Fibroblast of skin of right biceps (primary cell): ENCODE data around the gene RYR2.
"Not testable (repeated sequence)": the region's sequence is repeated elsewhere in the genome, so short reads cannot be mapped to it uniquely, and the experiment has no call there.

Source experiments
- DNase-seq: peaks from one replicate; pipeline ENCODE4 v3.0.0-alpha.2; 2013

The RYR2 gene

DNA sequence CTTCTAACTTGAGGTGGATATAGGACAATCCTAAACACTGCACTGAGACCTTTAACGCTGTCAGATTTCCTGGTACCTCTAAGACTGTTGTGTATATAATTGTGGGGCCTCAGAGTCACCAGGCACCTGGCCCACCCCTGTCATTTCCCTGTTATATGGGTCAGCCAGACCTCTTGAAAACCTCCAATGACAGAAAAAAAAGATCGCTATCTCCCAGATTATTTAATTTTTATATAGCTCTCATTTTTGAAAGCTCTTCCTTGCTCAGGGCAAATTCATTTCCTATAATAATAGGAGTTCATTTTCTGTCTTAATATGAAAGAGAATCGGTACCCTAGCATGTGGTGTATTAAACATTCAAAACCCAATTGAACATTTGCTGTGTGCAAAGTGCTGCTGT is 792.1 kb downstream of the RYR2 start:
- DNase-seq: no peak

GRCh38 chr1:237834461-237834860 is 792.5 kb downstream of the RYR2 start:
- no peak for DNase-seq

DNA sequence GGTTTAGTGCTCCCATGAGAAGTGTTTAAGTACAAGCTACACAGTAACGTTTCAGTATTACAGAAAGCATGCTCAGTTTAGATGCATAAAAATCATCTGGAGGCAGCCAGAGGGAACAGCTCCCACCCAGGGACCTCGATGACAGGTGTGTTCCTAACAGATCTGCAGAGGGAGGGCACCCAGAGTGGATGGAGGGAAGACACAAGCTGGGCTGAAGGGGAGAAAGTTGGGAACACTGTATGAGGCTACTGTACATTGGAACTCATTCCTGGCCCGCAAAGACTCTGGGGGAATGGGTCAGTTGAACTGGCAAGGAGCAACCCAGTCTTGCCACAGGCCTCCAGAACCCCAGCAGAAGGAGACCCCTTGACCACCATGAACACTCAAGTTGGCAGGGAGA is 796.3 kb downstream of the RYR2 start:
- DNase-seq: no peak

- no peak for DNase-seq
These were observed 797.0 kb downstream of the RYR2 start for GRCh38 chr1:237838904-237839534.

DNA sequence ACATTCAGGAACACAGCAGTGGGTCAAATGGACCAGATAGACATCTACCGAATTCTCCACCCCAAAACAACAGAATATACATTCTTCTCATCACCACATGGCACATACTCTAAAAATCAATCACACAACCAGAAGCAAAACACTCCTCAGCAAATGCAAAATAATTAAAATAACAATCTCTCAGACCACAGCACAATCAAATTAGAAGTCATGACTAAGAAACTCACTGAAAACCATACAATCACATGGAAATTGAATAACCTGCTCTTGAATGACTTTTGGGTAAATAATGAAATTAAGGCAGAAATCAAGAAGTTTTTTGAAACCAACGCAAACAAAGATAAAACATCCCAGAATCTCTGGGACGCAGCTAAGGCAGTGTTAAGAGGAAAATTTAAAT is 799.5 kb downstream of the RYR2 start:
- DNase-seq: no peak

GRCh38 chr1:237843516-237843915 is 801.5 kb downstream of the RYR2 start:
- DNase-seq: not testable (repeated sequence)

GRCh38 chr1:237851210-237851845 is 809.3 kb downstream of the RYR2 start:
- DNase-seq: peak; percentile 54

DNA sequence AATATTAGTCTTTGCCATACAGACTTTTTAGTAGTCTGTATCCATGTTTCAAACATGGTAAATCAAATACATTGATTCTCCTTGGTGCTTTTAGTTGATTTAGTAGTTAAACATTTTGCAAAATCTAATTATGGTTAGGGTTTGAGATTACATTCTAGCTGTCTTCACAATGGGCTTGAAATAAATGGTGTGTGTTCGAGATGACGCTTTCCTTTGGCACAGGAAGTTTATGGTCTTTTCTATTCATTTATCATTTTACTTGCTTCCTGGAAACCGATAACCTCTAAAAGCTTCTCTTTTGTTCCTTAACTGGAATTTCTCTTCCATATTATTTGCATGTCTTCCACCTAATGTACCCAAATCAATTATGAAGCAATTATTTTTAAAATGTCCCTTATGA is 810.4 kb downstream of the RYR2 start:
- DNase-seq: no peak

DNA sequence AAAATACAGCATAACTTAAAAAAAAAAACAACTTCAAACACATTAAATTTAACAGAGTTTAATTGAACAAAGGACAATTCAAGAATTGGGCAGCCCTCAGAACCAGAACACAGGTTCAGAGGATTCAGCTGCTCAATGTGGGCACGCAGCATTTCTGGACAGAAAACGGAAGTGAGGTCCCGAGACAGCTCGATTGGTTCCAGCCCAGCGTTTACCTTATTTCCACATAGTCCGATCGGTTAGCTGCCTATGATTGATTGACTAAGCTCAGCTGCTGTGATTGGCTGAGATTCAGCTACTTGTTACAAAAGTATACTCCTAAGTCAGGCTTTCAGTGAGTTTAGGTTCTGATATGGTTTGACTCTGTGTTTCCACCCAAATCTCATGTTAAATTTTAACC is 815.5 kb downstream of the RYR2 start:
- no peak for DNase-seq

DNA sequence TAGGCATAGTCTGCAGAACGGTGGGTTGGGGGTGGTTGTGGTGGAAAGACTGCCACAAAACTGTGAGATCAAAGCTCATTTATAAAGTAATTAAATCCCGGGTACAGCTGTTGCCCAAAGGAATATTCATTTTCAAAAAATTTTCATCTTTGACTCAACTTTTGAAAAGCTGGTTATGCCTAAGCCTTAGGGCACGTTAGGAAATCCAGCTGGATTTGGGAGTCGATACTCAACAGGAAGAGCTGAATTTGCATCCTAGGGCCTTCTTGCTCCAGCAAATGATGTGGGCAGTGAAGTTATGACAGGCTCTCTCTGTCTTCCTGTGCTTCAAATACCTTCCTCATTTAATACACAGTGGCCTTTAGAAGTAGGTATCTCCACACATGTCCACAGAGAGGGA is 817.0 kb downstream of the RYR2 start:
- DNase-seq: no peak

- DNase-seq: no peak
These were observed 820.0 kb downstream of the RYR2 start for GRCh38 chr1:237861944-237862343.

GRCh38 chr1:237863234-237863633 is 821.2 kb downstream of the RYR2 start:
- DNase-seq: no peak

DNA sequence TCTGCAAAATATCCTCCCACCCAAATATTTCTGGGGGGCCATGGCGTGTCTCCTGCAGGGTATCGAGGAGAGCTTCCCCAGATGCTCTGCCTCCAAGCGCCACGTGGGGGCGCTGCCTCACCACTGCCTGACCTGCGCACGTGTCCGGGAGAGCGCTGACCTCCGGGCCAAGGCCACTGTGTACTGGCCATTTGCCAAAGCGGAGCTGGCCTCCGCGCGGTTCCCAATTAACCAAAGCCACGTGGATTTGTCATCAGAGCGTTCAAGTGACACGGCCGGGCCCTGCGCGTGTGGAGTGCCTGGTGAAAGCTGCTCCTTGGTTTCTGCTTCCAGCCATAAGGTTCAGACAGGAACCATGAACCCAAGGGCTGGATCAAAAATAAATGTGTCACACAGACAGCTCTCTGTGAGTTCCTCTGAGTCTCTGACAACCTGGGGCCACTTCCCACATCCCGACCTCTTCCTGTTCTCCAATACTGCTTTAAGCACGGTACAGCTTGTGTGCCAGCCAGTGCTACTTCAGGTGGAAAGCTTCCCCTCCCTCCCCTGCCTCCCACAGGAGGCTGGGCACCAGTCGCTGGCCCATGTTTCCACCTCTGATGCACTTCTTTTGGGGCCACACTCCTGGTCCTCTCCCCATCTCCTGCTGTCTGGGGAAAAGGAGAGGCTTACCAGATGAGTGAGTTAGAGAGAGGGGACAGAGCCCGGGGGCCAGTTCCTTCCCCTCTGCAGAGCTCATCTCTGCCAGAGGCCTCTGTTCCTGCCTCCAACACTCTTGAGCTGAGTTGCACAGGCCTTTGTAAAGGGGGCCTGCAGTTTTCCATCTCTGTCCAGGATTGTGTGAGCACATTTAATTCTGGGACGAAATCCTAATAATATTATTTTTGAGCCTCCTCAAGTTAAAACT is 822.6 kb downstream of the RYR2 start:
- DNase-seq: peak; percentile 53

- DNase-seq: no peak
These were observed 825.5 kb downstream of the RYR2 start for GRCh38 chr1:237867380-237867888.

DNA sequence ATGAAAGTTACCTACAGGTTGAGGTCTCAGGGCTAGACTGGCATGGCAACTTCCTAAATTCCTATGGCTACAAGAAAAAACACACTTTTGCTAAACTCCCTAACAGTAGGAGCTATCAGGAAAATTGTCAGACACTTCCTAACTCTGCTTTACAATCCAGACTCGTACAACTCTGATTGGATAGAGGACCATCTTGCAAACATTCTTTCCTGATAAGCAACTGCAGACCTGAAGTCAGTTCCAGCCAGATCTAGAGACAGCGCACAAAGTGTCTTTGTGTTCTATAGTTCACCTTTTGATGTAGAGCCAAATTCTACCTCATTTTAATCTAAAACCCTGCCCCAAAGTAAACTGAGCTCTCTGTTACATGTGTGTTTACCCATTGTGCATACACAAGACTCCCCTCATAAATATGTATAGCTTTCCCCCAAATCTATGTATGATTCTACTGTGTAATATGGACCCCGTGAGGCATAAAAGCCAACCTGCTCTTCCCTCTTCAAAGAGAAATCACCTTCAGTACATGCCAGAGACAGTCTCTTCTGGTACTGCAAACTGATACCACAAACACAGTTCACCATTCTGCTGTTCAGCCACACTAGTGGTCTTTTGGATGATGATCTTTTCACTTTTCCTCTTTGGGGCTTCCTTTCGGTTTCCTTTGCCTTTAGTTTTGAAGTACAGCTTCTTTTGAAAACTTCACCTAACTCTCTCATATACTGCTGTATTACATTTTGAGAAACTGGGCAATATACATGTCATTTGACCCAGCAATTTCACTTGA is 827.0 kb downstream of the RYR2 start:
- DNase-seq: no peak

DNA sequence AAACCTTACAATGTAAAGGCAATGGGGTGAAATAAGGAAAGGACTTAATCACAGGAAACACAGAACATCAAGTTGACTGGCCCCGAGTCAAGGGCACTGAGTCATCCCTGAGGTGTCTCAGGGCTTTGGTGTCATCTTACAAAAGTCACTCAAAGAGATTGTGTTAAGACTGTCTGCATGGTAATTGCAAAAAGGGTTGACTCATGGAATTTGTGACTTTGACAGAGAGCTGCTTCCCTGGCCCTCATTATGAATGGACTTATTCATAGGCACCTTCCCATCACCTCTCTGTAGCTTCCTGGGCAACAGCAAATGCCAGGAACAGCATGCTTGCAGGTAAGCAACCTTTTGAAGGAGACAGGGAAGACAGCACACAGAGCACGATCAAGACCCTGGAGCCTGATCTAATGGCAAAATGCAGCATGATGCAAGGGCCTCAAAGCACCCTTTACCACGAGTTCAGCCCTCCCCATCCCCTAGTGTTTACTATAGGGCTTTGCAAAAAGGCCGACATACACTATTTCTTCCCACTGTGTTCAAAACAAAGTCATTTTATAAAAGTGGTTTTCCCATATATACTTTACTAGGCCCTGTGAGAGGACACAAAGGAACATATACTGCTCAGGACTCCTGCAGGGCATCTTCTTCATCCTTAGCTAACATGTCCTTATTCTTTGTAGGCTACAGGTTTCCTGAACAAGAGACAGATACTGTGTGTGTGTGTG is 831.7 kb downstream of the RYR2 start:
- peak; percentile 97 for DNase-seq

GRCh38 chr1:237875291-237875690 is 833.3 kb downstream of the RYR2 start:
- DNase-seq: peak; percentile 15

DNA sequence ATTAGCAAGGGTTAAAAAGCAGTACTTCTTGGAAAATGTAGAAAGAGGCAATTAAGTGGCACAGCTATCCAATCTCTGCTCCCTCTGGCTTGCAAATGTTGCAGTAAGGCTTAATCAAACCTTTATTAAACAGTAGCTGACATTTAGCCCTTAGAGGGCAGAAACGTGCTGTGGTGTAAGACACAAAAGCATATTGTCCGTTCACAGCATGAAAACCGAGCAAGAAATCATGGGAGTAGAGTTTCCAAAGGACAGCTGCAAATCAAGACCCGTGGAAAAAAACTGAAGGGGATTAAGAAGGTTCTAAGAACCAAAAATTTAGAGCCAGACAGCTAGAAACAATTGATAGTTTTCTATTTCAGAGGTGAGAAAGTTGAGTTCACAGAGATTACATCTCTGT is 835.6 kb downstream of the RYR2 start:
- DNase-seq: no peak

DNA sequence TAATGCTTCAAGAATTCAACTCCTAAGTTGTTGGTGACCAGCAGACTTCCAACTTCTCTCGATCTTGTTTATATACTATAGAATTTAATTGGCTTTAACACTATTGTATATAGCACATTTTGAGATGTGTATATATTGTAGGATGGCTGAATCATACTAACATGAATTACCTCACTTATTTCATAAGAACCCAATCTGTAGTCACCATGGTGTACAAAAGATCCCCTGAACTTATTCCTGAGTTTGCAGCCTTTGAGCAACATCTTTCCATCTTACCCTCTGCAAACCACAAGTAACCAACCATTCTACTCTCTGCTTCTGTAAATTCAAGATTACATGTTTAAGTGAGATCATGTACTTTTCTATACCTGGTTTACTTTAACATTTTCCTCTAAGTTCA is 836.4 kb downstream of the RYR2 start:
- no peak for DNase-seq

GRCh38 chr1:237879195-237879594 is 837.2 kb downstream of the RYR2 start:
- DNase-seq: peak; percentile 81
